Pancreas (tissue), 10 donors: ENCODE data around the gene MCF2L2. TPM values are rescaled to one million over a fixed set of nuclear protein-coding genes. Genes with fewer than 3 reads are reported as not detected.

Experiments used
- ATAC-seq, 4 donors: fragments of 200-7000 bp; cut with Tn5 transposase; one replicate each; pipeline versions ENCODE4 v1.8.0 to v1.9.1; 2020; ENCODE audit warnings: mild to moderate bottlenecking in 4 of 4, moderate library complexity in 4 of 4
- DNase-seq, 6 donors: peaks; one replicate each; pipeline ENCODE4 v3.0.0-alpha.2; 2020
- FAIRE-seq: peaks from 2 replicates; lab custom pipeline; 2012; peaks lifted over from hg19 to GRCh38; lab: Jason Lieb, UNC
- H3K27ac ChIP-seq, 4 donors: fragments of 200-600 bp; sonication (generic); 1 replicate in 3 of 4; 2 replicates in 1 of 4; pipeline versions ENCODE4 v1.5.0 to v1.8.0; 2020
- H3K27me3 ChIP-seq, 4 donors: fragments of 200-600 bp; one replicate each; pipeline ENCODE4 v1.8.0; 2021
- H3K36me3 ChIP-seq, 3 donors: fragments of 200-600 bp; sonication (generic) in 1 of 3; one replicate each; pipeline versions ENCODE4 v1.5.0 to v1.8.0; 2020 to 2021
- H3K4me1 ChIP-seq, 3 donors: fragments of 200-600 bp; one replicate each; pipeline ENCODE4 v1.8.0; 2021
- H3K4me3 ChIP-seq, 4 donors: fragments of 200-600 bp; sonication (generic) in 2 of 4; one replicate each; pipeline versions ENCODE4 v1.5.0 to v1.8.0; 2020 to 2021
- H3K9me3 ChIP-seq, 4 donors: fragments of 200-600 bp; one replicate each; pipeline ENCODE4 v1.8.0; 2021
- CTCF ChIP-seq, 4 donors: fragments of 200-600 bp; sonication (generic) in 3 of 4; IDR thresholded peaks; one replicate each; pipeline versions ENCODE4 v1.5.0 to v1.8.0; 2021; ENCODE audit warnings: antibody characterized with exemption in 4 of 4
- WGBS, 2 donors: extraction: QIAGEN DNeasy Blood & Tissue Kit; methylation state at CpG; one replicate each; pipeline ENCODE4 v1.1.7; 2013; 5-methylcytosine and 5-hydroxymethylcytosine counted together
- intact Hi-C, 3 donors: fragments of 100-400 bp; cut with DNase I; formaldehyde crosslinking; loops; one replicate each; pipeline versions ENCODE4 v1.11.1 to v1.14.2; 2022
- polyA plus RNA-seq, 2 donors: library from polyadenylated mRNA; stranded (reverse); fragments of 200-250 nt; gene quantifications; one replicate each; pipeline ENCODE4 v1.2.3, GENCODE V29; 2013
- total RNA-seq, 6 donors: library from RNA; stranded (reverse); fragmentation: NEBNext Ultra II Directional in 4 of 6; extraction: Animal tissue kit (Norgen Biotek cat#: 25700) in 4 of 6; gene quantifications; one replicate each; pipeline versions ENCODE4 v1.2.1 to v1.2.4, GENCODE V29; 2021 to 2023
- donor health status: healthy with polysubstance abuse.
- donor health status: DM: no; HTN: no; CAD: no; lungs with moderate emphysema.
- donor health status: DM: no; HTN: no; CAD: no.
- donor health status: control.
- donor health status: control.
- donor health status: Bipolar disorder and iron deficiency.
- donor health status: DM: yes; HTN: yes; CAD: no.
- donor health status: DM: no; HTN: no; CAD: no.
- donor health status: DM: no; HTN: no; CAD: no.
- donor health status: DM: yes; HTN: yes; CAD: no.

The MCF2L2 gene
- total and polyA plus RNA-seq, 8 donors, result 0.54 to 2.0 (median 0.97) TPM

- H3K9me3 ChIP-seq, result no peaks in the 10 kb centered on the region
- DNase-seq, result no peak
- no peak for TF ChIP-seq CTCF (IDR thresholded peaks at IDR 0.05)
- no peak for FAIRE-seq
- intact Hi-C loops, result no loop called here
- 91 to 93% methylated on average over 7 of the region's 7 CpGs for WGBS, 2 donors
- H3K4me3 ChIP-seq, result no peak overlapping the region
- no peak for ATAC-seq
- H3K27me3 ChIP-seq, result no peaks in the 10 kb centered on the region
- H3K36me3 ChIP-seq, result no peaks in the 10 kb centered on the region
- no peak overlapping the region for H3K27ac ChIP-seq
- no peaks in the 10 kb centered on the region for H3K4me1 ChIP-seq
These were observed 31.9 kb upstream of the MCF2L2 start for GRCh38 chr3:183460081-183461055.

- intact Hi-C loops, result no loop called here
- Histone ChIP-seq H3K36me3 (peaks cover 0 to 9% (median 0%) of the 10 kb centered on the region in 3 donors), H3K9me3 (no peaks in the 10 kb centered on the region), H3K27me3 (no peaks in the 10 kb centered on the region), H3K27ac (no peak overlapping the region), H3K4me1 (peaks cover 0 to under 1% (median 0%) of the 10 kb centered on the region in 3 donors), H3K4me3 (no peak overlapping the region)
- ATAC-seq (no peak), DNase-seq (no peak), FAIRE-seq (no peak)
- 78 to 85% methylated on average over 5 of the region's 5 CpGs for WGBS, 2 donors
- TF ChIP-seq CTCF (IDR thresholded peaks at IDR 0.05), result no peak
These were observed 26.7 kb upstream of the MCF2L2 start for GRCh38 chr3:183455089-183455488.

- WGBS, 2 donors, result 95 to 96% methylated on average over 4 of the region's 4 CpGs
- no peak for ATAC-seq
- H3K36me3 ChIP-seq, result peaks cover 0 to 9% (median 0%) of the 10 kb centered on the region in 3 donors
- no peaks in the 10 kb centered on the region for H3K27me3 ChIP-seq
- no peak for FAIRE-seq
- intact Hi-C loops, result no loop called here
- no peak for TF ChIP-seq CTCF (IDR thresholded peaks at IDR 0.05)
- no peaks in the 10 kb centered on the region for H3K9me3 ChIP-seq
- no peak overlapping the region for H3K4me3 ChIP-seq
- H3K27ac ChIP-seq, result no peak overlapping the region
- peaks cover 0 to 9% (median 2%) of the 10 kb centered on the region in 3 donors for H3K4me1 ChIP-seq
- no peak for DNase-seq
These were observed 25.6 kb upstream of the MCF2L2 start for GRCh38 chr3:183454064-183454463.

GRCh38 chr3:183449791-183450190 is 21.4 kb upstream of the MCF2L2 start:
- Histone ChIP-seq H3K36me3 (peaks cover 0 to 9% (median 0%) of the 10 kb centered on the region in 3 donors), H3K4me1 (peaks cover 0 to 17% (median 14%) of the 10 kb centered on the region in 3 donors), H3K27ac (peak overlapping the region in 1 of 4 donors; percentile 83), H3K9me3 (no peaks in the 10 kb centered on the region), H3K4me3 (no peak overlapping the region), H3K27me3 (no peaks in the 10 kb centered on the region)
- no peak for FAIRE-seq
- no peak for ATAC-seq
- no peak for TF ChIP-seq CTCF (IDR thresholded peaks at IDR 0.05)
- WGBS, 2 donors, result 56 to 86% methylated on average over 1 of the region's 1 CpG
- no peak for DNase-seq
- intact Hi-C loops, result no loop called here
